Activated naive CD8-positive, alpha-beta T cell treated with anti-CD3 and anti-CD28 coated beads, Interleukin-2, amount 50 U/mL, for 24 hours (primary cell): Measurements from ENCODE around the gene BRF1.

Experiments used
- ATAC-seq: fragments of 150-1000 bp; cut with Tn5 transposase; one replicate; pipeline ENCODE4 v1.10.0; 2021
- DNase-seq: peaks from one replicate; pipeline ENCODE4 v3.0.0; 2021
- H3K27ac Mint-ChIP-seq: one replicate; pipeline ENCODE4 v1.8.0; 2021; ENCODE audit warnings: mild to moderate bottlenecking, mixed read lengths
- H3K27me3 Mint-ChIP-seq: one replicate; pipeline ENCODE4 v1.8.0; 2021; ENCODE audit warnings: mixed read lengths
- H3K36me3 Mint-ChIP-seq: one replicate; pipeline ENCODE4 v1.8.0; 2021; ENCODE audit warnings: low read depth, mixed read lengths
- H3K4me1 Mint-ChIP-seq: one replicate; pipeline ENCODE4 v1.8.0; 2021; ENCODE audit warnings: mixed read lengths
- H3K4me3 Mint-ChIP-seq: one replicate; pipeline ENCODE4 v1.8.0; 2021; ENCODE audit warnings: mild to moderate bottlenecking, moderate library complexity, mixed read lengths
- H3K9me3 Mint-ChIP-seq: one replicate; pipeline ENCODE4 v1.8.0; 2021; ENCODE audit warnings: mixed read lengths

Gene BRF1

GRCh38 chr14:105217774-105218173 is 83.0 kb downstream of the BRF1 start:
- Mint-ChIP-seq H3K4me1 (no peaks in the 10 kb centered on the region), H3K27ac (no peak overlapping the region), H3K36me3 (peaks cover 4% of the 10 kb centered on the region), H3K9me3 (no peaks in the 10 kb centered on the region), H3K4me3 (no peak overlapping the region), H3K27me3 (no peaks in the 10 kb centered on the region)
- no peak for ATAC-seq
- no peak for DNase-seq

GRCh38 chr14:105216490-105217247 is 84.1 kb downstream of the BRF1 start:
- Mint-ChIP-seq H3K9me3 (no peaks in the 10 kb centered on the region), H3K4me3 (no peak overlapping the region), H3K4me1 (no peaks in the 10 kb centered on the region), H3K27ac (no peak overlapping the region), H3K36me3 (peaks cover 4% of the 10 kb centered on the region), H3K27me3 (no peaks in the 10 kb centered on the region)
- DNase-seq: no peak
- no peak for ATAC-seq

GRCh38 chr14:105215602-105216001 is 85.2 kb downstream of the BRF1 start:
- Mint-ChIP-seq H3K9me3 (no peaks in the 10 kb centered on the region), H3K27ac (no peak overlapping the region), H3K36me3 (peaks cover 2% of the 10 kb centered on the region), H3K4me1 (no peaks in the 10 kb centered on the region), H3K4me3 (no peak overlapping the region), H3K27me3 (no peaks in the 10 kb centered on the region)
- DNase-seq (no peak), ATAC-seq (no peak)

- ATAC-seq (no peak), DNase-seq (no peak)
- no peaks in the 10 kb centered on the region for H3K9me3 Mint-ChIP-seq
- H3K4me3 Mint-ChIP-seq: no peak overlapping the region
- no peak overlapping the region for H3K27ac Mint-ChIP-seq
- H3K36me3 Mint-ChIP-seq: peaks cover 2% of the 10 kb centered on the region
- H3K27me3 Mint-ChIP-seq: no peaks in the 10 kb centered on the region
- H3K4me1 Mint-ChIP-seq: no peaks in the 10 kb centered on the region
These were observed 86.4 kb downstream of the BRF1 start for GRCh38 chr14:105214324-105214915.

- Mint-ChIP-seq H3K9me3 (no peaks in the 10 kb centered on the region), H3K36me3 (peaks cover 2% of the 10 kb centered on the region), H3K27ac (no peak overlapping the region), H3K27me3 (no peaks in the 10 kb centered on the region), H3K4me1 (no peaks in the 10 kb centered on the region), H3K4me3 (no peak overlapping the region)
- no peak for ATAC-seq
- DNase-seq: no peak
These were observed 87.4 kb downstream of the BRF1 start for GRCh38 chr14:105213361-105213760.

GRCh38 chr14:105212541-105213300 is 88.1 kb downstream of the BRF1 start:
- no peak for DNase-seq
- Mint-ChIP-seq H3K4me3 (no peak overlapping the region), H3K27ac (no peak overlapping the region), H3K27me3 (no peaks in the 10 kb centered on the region), H3K36me3 (peaks cover 2% of the 10 kb centered on the region), H3K4me1 (no peaks in the 10 kb centered on the region), H3K9me3 (no peaks in the 10 kb centered on the region)
- no peak for ATAC-seq

- ATAC-seq (no peak), DNase-seq (no peak)
- Mint-ChIP-seq H3K4me1 (no peaks in the 10 kb centered on the region), H3K27me3 (no peaks in the 10 kb centered on the region), H3K36me3 (peaks cover 2% of the 10 kb centered on the region), H3K9me3 (no peaks in the 10 kb centered on the region), H3K27ac (no peak overlapping the region), H3K4me3 (no peak overlapping the region)
These were observed 89.1 kb downstream of the BRF1 start for GRCh38 chr14:105211758-105212089.

GRCh38 chr14:105211086-105211757 is 89.6 kb downstream of the BRF1 start:
- no peaks in the 10 kb centered on the region for H3K27me3 Mint-ChIP-seq
- ATAC-seq (no peak), DNase-seq (no peak)
- H3K4me3 Mint-ChIP-seq: no peak overlapping the region
- no peaks in the 10 kb centered on the region for H3K4me1 Mint-ChIP-seq
- no peaks in the 10 kb centered on the region for H3K9me3 Mint-ChIP-seq
- peaks cover 2% of the 10 kb centered on the region for H3K36me3 Mint-ChIP-seq
- H3K27ac Mint-ChIP-seq: no peak overlapping the region

GRCh38 chr14:105210266-105211025 is 90.4 kb downstream of the BRF1 start:
- Mint-ChIP-seq H3K36me3 (peaks cover 2% of the 10 kb centered on the region), H3K27me3 (no peaks in the 10 kb centered on the region), H3K27ac (no peak overlapping the region), H3K4me1 (no peaks in the 10 kb centered on the region), H3K9me3 (no peaks in the 10 kb centered on the region), H3K4me3 (no peak overlapping the region)
- DNase-seq (no peak), ATAC-seq (no peak)

GRCh38 chr14:105209646-105210045 is 91.2 kb downstream of the BRF1 start:
- Mint-ChIP-seq H3K36me3 (no peaks in the 10 kb centered on the region), H3K4me1 (no peaks in the 10 kb centered on the region), H3K9me3 (no peaks in the 10 kb centered on the region), H3K27ac (no peak overlapping the region), H3K4me3 (no peak overlapping the region), H3K27me3 (no peaks in the 10 kb centered on the region)
- DNase-seq (no peak), ATAC-seq (no peak)

- H3K27ac Mint-ChIP-seq: no peak overlapping the region
- DNase-seq (no peak), ATAC-seq (no peak)
- no peaks in the 10 kb centered on the region for H3K27me3 Mint-ChIP-seq
- no peaks in the 10 kb centered on the region for H3K36me3 Mint-ChIP-seq
- H3K4me3 Mint-ChIP-seq: no peak overlapping the region
- H3K4me1 Mint-ChIP-seq: peaks cover 2% of the 10 kb centered on the region
- H3K9me3 Mint-ChIP-seq: no peaks in the 10 kb centered on the region
These were observed 91.7 kb downstream of the BRF1 start for GRCh38 chr14:105209091-105209490.

- Mint-ChIP-seq H3K27me3 (no peaks in the 10 kb centered on the region), H3K9me3 (no peaks in the 10 kb centered on the region), H3K4me3 (no peak overlapping the region), H3K4me1 (peaks cover 4% of the 10 kb centered on the region), H3K36me3 (no peaks in the 10 kb centered on the region), H3K27ac (no peak overlapping the region)
- DNase-seq: no peak
- no peak for ATAC-seq
These were observed 92.1 kb downstream of the BRF1 start for GRCh38 chr14:105208738-105209075.

GRCh38 chr14:105207996-105208737 is 92.6 kb downstream of the BRF1 start:
- no peaks in the 10 kb centered on the region for H3K27me3 Mint-ChIP-seq
- DNase-seq: no peak
- ATAC-seq: no peak
- H3K4me1 Mint-ChIP-seq: peaks cover 4% of the 10 kb centered on the region
- H3K4me3 Mint-ChIP-seq: no peak overlapping the region
- H3K27ac Mint-ChIP-seq: no peak overlapping the region
- no peaks in the 10 kb centered on the region for H3K36me3 Mint-ChIP-seq
- no peaks in the 10 kb centered on the region for H3K9me3 Mint-ChIP-seq

GRCh38 chr14:105207460-105207901 is 93.3 kb downstream of the BRF1 start:
- no peak overlapping the region for H3K4me3 Mint-ChIP-seq
- no peaks in the 10 kb centered on the region for H3K27me3 Mint-ChIP-seq
- H3K27ac Mint-ChIP-seq: no peak overlapping the region

More at GRCh38 chr14:105207460-105207901, 93.3 kb downstream of the BRF1 start:
- Mint-ChIP-seq H3K9me3 (no peaks in the 10 kb centered on the region), H3K36me3 (no peaks in the 10 kb centered on the region), H3K4me1 (peaks cover 4% of the 10 kb centered on the region)
- no peak for DNase-seq
- no peak for ATAC-seq
